Ecto neural progenitor cell (in vitro differentiated cells): ENCODE measurements around the gene CREB3L2.

ENCODE experiments used
- DNase-seq: peaks from one replicate; pipeline ENCODE4 v3.0.0-alpha.2; 2018; ENCODE audit warnings: low spot score

The CREB3L2 gene

DNA sequence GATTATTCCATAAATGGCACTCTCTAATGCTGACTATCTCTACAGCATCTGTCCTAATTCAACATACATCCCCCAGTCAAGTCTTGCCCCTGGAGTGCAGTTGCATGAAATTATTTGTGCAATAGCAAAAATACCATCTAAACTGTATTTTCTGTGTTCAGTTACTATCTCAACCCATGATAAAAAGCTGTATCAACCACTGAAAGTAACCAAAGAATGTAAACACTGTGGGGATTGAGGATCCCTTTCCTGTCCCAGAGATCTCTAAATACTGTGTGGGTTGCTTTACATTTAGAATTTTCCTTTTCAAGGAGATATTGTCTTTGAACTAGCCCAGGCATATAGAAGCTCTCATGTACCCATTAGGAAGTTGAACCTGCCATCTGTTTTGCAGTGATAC is 131.2 kb downstream of the CREB3L2 start:
- DNase-seq, result no peak

DNA sequence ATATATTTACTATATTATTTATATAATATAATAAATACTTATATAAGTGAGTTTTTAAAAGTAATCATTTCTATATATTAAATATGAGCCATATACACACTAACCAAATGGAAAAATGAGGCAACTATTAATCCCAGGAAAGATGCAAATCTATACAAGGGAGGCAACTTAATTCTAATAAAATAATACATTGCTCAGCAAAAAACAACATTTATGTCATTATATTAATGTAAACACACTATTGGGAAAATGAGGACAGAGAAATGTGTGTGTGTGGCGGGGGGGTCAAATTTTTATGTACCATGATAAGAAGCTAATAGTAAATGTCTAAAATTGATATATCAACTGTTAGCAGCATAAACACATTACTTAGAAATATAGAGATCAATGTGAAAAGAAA is 131.8 kb downstream of the CREB3L2 start:
- DNase-seq, result no peak

DNA sequence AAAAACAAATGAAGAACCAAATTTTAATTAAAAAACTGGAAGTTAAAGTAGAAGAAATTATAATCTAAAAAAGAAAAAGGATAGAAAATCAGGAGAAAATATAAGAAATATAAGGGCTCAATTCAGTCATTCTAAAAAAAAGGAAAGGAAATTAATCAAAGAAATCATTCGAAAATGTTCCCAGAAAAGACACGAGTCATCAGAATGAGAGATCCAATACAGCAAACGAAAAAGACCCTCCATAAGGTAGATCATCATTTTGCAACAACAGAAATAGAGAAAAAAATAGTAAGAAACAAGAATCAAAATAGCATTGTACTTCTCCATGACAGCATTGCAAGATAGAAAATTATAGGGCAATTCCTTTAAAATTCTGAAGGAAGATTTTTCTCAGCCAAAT is 132.6 kb downstream of the CREB3L2 start:
- DNase-seq, result no peak

DNA sequence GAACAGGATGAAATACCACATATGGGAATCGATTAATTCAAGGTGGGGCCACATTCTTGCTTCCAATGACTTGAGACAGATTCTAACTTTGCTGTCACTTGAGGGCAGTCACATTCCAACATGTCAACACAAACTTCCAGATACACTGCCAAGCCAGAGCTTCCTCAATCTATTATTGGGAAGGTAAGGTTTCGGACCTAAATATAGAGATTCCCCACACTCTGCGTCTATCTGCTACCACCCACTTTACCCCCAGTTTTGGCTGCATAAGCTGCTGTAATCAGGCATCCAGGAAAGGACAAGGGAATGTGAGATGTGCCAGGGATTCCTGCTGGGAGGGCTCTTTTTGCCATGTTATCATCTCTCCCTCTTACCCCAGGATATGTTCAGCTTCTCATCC is 134.6 kb downstream of the CREB3L2 start:
- no peak for DNase-seq

DNA sequence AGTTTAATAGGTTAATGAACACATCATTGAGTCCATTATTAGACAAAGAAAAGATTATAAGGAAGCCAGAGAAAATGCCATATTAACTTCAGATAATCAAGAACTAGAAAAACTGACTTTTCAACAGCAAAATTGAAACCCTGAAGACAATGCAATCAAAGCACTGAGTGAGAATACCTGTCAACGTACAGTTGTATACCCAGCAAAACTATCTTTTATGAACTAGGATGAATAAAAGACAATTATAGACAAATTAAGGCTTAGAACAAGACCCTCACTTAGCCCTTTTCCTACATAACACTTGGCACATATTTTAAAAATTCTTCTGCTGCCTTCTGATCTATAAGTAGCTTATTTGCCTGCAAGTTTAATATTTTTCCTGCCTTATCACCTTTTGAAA is 136.1 kb downstream of the CREB3L2 start:
- no peak for DNase-seq

DNA sequence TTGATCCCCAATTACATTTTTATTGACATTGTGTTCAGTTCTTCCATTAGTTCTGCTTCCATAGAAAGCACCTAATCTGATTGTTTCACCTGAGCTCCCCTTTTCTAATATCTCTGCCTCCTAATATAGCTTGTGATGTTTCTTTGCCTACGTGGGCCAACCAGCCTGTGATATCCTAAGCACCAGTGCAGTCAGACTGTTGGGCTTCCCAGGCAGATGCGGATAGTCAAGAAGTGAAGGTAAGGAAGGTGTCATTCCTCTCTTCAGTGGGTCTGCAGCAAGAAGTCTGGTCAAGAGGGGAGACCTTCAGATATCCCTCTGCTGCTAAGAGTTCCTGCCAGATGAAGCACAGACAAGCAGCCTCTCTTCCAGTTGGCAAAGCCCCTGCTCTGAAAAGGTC is 138.9 kb downstream of the CREB3L2 start:
- DNase-seq, result no peak

DNA sequence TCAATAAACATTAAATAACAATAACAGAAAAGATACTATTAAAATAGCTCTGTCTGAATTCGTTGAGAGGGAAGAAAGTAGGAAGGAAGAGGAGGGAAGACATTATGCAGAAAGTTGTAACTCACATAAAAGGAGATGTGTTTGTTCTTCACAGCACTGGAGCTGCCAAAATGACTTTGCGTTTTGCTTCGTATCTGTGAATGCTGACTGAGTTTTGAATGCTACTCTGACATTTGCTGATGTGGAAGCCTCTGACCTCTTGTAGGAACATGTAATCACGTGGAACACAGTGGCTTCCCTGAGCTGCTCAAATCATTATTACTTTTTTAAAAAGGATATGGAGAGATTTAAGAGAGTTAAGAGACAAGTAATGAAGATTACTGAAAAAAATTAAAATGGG is 139.5 kb downstream of the CREB3L2 start:
- no peak for DNase-seq

DNA sequence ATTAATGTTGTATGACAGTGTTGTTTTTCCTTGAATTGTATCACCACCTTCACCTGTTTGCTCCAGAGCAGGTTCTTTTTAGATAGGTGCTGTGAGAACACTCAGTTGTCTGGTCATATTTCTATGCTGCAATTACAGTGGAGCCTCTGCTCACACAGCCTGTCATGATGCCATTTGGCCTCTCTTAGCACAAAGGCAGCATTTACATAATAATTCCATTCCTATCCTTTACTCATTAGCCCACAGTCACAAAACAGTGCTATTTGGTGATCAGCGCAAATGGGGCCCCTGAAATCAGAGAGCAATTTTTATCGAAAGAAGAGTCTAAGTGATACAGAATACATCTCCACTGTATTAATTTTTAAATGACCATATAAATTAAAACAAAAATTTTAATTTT is 141.3 kb downstream of the CREB3L2 start:
- no peak for DNase-seq

DNA sequence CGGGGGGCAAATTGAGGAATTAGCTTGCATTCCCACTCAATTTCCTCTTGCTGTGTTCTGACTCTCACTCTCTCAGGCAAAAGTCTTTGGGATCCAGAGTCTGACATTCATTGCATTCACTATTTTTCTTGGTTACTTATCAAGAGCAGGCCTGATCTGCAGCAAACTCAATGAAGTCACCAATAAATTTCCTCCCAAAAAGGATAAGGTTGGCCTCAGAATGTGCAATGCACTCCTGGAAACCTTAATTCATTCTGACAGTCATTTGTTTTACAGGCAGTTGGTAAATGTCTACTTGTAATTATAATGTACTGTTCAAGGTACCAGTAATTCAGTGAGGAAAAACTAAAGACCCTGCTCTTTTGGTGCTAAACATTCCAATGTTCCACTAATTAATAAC is 148.8 kb downstream of the CREB3L2 start:
- DNase-seq, result no peak

DNA sequence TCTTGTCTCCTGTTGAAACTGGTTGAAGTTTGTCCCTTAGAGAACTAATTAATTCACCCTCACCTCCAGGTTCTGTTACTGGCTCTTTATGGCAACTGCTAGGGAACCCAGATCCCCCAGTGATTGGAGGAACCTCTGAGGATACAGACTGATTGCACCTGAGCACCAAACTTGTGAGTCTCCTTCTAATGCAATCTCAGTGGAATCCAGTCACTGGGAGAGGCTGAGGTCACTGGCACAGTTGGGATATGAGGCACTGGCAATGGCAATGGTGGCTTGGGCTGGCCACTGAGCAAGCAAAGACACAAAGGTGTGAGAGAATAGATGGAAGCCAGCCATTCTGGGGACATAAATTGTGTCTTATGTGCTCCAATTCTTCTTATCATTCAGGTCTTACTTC is 149.8 kb downstream of the CREB3L2 start:
- DNase-seq, result no peak

DNA sequence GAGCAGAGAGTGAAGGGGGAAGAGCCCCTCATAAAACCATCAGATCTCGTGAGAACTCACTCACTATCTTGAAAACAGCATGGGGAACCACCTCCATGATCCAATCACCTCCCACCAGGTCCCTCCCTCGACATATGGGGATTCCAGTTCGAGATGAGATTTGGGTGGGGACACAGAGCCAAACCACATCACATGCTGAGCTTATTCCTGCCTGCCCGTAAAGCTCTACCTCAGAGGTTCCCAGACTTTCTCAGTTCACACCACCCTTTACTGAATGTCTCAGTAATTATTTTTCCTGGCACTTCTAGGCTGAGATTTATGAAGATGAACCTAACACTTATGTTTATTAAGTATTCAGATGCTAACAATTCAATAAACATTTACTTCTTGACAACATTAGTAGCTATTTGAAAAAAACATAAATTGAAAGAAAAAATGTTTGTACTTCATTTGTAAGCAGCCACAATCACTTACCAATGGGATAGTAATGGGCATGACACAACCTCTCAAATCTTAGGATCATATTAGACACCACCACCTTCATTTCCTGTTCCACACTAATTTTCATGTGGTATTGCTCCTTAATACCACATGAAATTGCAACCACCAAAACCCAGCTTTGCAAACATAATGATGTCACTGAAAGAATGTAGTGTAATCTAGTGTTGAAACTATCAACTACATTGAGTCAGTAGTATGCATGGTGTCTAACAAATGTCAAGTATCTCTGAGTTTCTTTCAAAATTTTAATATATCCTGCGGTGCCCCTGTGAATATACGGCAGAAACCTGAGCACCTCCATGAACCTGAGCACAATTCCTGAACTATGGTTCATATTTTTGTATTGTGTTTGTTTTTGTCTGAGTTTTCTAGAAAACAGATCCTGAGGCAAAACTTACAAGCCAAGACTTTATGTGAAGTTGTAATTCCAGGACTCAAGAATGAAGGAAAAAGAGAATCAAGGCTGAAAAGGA is 150.6 kb downstream of the CREB3L2 start:
- DNase-seq, result no peak

DNA sequence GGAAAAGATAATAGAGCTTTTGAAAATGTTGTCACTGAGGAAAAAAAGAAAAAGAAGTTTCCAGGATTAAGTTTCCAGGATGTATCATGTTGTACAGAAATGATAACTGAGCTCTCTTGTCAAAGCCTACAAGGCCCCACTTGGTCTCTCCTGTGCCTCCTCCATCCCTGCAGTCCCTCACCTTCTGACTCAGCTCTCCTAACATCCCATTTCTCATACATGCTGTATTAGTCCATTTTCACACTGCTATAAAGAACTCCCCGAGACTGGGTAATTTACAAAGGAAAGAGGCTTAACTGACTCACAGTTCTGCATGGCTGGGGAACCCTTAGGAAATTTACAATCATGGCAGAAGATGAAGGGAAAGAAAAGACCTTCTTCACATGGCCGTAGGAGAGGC is 151.3 kb downstream of the CREB3L2 start:
- DNase-seq, result no peak

DNA sequence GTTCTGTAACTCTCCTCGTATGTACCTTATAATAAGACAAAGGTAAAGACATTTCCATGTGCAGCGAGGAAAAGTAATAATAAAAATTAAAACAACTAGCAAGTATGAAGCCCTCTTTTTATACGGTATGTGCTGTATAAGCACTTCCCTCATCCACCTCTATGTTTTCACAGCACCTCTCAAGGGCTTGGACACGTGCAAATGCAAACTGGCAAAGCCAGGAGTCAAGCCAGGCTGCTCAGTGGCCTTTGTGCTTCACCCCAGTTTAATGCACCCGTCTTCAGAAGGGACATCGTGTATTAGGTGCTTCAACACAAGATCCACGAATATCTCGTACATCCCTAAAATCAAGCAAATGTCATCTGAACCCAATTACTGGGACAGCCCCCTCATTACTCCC is 153.8 kb downstream of the CREB3L2 start:
- DNase-seq, result no peak

DNA sequence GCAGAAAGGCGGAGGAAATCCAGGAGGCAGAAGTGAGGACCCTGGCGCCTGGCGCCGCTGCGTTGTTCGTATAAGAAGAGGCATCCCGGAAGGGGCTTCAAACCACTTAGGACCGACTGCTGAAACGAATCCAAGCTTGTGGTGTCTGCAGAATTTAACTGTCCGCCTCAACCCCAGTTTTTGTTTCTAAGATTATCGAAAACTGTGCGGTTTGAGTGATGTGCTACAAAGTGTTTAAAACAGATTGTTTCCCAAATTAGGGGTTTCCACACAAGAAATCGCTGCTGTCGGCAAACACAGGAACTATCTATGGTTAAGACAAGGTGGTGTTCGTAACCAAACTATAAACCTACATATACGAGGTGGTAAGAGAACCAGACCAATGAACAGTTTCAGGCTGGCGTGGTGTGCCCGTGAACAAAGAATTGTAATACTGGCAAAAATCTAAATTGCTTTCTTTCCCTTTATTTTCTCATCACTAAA is 154.3 kb downstream of the CREB3L2 start:
- no peak for DNase-seq

DNA sequence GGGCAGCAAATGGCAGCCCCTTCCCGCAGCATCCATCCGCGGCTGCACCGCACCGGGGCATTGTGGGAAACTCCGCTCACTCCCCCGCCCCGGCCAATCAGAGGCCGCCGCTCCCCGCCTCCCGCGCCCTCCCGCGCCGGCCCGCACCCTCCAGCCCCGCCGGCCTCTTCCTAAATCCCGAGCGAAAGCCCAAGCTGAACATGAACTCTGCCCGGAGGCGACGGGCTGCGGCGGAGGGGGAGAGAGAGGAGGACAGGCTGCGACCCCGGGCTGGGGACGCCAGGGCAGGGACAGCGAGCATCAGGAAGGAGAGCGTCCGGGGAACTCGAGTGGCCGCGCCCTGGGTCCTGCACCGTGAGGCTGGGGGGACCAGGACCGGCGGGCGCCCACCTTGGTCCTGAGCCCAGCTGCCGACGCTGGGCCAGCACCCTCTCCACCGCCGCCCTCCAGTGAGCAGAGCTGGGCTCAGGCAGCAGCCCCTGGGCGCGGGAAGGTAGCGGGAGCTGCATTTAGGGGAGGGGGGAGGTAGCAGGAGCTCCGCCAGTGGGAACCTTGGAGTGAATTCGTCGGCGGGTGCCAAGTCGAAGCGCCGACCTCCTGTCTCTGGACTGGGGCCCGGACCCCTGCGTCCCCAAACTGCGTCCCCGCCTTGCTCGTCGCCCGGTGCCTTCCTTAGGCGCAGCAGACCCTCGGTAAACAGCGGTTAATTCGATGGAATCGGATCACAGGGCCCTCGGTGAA is 154.9 kb downstream of the CREB3L2 start, which contains the start of gene DGKI:
Gene DGKI, minus strand, starts transcription at position 148 of the 741 bp plus-strand sequence.
- DNase-seq, result peak; percentile 72

DNA sequence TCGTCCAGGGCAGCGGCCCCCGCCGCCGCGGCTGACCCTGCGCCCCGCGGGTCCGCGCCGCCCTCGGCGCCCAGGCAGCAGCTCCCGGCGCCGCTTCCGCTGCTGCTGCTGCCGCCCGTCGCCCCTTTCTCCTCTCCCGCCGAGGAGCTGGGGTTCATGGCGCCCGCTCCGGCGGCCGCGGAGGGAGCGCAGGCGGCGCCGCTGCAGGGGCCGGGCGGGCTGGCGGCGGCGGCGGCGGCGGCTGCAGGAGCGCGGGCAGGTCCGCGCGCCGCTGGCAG is 155.4 kb downstream of the CREB3L2 start:
- DNase-seq, result peak; percentile 52

DNA sequence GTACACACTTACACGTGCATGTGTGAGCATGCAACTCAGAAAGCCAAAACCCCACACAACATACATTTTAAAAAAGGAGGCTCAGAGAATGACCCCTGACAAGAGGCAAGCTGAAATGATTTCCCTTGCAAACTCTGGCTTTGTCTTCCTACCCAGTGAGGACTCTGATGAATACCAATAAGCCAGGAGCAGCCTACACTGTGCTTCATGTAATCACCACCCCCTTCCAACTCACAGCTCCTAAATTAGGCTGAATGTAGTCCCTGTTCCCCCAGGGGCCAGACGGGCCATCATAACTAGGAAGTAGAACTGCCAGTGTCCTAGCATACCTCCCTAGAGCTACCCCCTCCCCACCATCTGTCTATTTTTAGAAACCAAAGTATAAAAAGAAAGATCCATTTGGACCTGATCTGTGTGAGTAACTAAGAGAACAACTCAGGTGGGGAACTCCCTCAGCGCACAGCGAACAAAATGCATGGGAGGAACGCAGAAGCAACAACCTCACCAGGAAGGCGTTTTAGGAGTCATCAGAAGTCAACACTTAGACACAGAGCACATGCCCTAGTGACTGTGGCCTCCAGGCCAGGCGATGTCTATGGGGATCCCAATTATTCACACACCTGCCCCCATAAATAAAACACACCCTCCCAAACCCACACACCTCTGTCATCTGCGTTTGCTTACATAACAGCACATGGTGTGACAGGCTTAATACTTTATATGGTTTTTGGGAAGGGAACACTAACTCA is 157.0 kb downstream of the CREB3L2 start:
- DNase-seq, result no peak

DNA sequence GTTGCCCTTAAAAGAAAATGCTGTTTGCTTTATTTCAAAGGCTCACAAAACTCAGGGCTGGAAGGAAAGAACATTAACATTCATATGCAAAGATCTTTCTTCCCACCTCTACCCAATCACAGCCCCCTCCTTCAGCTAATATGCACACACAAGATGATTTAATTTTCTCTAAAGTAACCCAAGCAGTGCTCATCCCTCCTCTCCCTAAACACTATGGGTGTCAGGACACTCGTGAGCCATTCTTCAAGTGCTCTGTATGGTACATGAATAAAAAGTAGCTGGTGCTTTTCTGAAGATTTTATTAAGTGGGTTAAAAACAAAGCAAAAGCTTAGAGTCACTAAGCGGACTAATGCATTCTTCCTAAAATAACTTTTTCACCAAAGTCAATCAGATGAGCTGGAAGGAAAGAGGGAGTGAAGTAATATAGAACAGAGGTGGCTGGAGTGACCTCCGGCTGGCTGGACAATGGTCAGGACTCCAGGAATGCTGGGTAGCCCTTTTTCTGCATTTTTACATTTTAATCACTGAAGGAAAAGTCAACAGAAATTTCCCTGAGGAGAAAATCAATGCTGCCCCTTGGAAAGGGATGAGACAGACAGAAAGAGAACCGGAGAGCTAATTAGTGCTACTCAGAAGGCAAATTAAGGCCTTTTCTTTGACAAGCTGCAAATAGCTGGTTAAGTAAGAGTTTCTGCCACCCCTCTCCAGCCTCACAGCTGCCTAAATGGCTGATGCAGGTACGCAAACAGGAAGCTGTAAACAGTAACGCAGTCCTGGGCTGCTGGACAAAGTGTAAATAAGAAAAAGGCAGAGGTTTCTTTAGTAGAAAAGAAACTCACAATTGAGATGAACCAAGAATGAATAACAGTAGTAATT is 161.7 kb downstream of the CREB3L2 start:
- DNase-seq, result no peak

DNA sequence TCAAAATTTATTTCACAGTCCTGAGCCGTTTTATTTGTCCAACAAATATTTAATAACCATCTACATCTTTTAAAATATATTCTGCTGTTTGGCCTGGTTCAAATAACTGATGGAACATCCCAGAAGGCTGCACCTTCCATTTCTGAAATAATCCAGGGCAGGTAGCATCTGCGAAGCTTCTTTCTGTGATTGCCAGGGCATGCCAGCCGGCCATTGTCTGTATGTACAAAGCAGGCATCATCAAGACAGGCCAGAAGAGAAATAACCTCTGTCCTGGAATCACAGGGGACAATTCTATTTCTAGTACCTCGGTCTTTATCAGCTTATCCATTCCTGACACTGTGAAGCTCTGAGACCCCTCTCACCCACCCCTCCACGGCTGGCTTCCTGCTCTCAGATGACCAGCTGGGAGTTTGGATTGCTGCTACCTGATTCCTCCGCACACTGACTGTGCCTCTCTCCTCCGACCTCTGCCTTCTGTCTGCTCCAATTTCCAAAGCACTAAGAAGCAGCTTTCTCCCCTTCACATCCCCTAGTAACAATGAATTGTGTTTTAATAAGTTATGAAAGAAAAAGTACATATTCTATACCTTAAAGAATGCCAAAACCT is 163.1 kb downstream of the CREB3L2 start:
- DNase-seq, result no peak

DNA sequence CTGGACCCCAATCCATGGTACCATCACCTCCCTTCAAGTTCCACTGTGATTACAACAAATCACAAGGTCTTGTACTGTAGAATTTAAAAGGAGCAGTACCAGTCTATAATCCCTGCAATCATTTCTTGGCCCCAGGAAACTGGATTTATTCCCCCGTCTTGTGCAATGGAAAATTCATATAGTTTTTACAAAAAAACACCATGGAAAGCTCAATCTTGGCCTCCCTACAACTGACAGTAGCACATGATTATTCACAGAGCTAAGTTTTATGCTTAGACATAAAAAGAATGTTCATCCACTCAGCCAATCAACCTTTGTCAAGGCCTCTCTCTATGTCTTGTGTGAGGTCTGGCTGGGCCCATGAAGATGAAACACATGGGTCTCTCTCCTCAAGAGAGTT is 165.3 kb downstream of the CREB3L2 start:
- DNase-seq, result no peak

DNA sequence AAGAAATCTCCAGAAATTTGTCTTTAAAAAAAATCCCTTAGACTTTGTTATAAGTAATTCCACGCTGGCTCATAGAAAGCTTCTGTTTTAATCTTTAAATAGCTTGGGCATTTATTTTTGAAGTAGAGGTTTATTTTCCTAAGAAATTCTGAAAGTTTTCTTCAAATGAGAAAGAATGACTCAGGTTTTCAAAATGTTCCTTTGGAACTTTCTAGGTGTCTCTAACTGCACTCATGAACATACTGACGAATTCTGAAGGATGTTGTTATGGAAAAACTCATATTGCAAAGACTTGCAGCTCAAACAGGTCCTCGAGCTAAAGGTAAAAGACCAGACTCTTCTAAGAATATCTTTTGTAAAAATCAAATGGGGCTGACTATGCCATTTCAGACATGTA is 165.8 kb downstream of the CREB3L2 start:
- DNase-seq, result no peak
